ENCODE results near the gene CPXM1.

The CPXM1 gene

GRCh38 chr20:2748551-2749342 lies 51.7 kb downstream of the CPXM1 start:
- DNase-seq (ENCODE audit: low spot score): no peak

- DNase-seq (ENCODE audit: low spot score): no peak
Observed at GRCh38 chr20:2747676-2748235, 52.7 kb downstream of the CPXM1 start.

GRCh38 chr20:2746636-2747265 lies 53.7 kb downstream of the CPXM1 start:
- DNase-seq (ENCODE audit: low spot score): no peak

- DNase-seq (ENCODE audit: low spot score): no peak
Observed at GRCh38 chr20:2745936-2746635, 54.3 kb downstream of the CPXM1 start.

GRCh38 chr20:2745060-2745910 lies 55.1 kb downstream of the CPXM1 start:
- no peak for DNase-seq (ENCODE audit: low spot score)

Measured in HuH-7.5 (cell line).